Measurements from ENCODE around the gene KLHL8.

KLHL8 gene

GRCh38 chr4:87121341-87122065, 98.9 kb downstream of the KLHL8 start:
- TF ChIP-seq CTBP1 (IDR thresholded peaks at IDR 0.05; ENCODE audit: borderline replicate concordance) (no peak), BHLHE40 (IDR thresholded peaks at IDR 0.05; ENCODE audit: borderline replicate concordance) (no peak), L3MBTL2 (conservative IDR thresholded peaks at IDR 0.05) (no peak), ARNT (IDR thresholded peaks at IDR 0.05) (no peak), FOXK2 (IDR thresholded peaks at IDR 0.05) (no peak), ELF4 (IDR thresholded peaks at IDR 0.05) (no peak), TARDBP (IDR thresholded peaks at IDR 0.05) (no peak), NFRKB (IDR thresholded peaks at IDR 0.05) (no peak), PKNOX1 (IDR thresholded peaks at IDR 0.05) (no peak), LEF1 (IDR thresholded peaks at IDR 0.05; ENCODE audit: borderline replicate concordance) (no peak), ZNF384 (IDR thresholded peaks at IDR 0.05) (no peak), HDGF (IDR thresholded peaks at IDR 0.05; ENCODE audit: borderline replicate concordance) (no peak), FOXM1 (IDR thresholded peaks at IDR 0.05; ENCODE audit: borderline replicate concordance) (no peak), SUZ12 (IDR thresholded peaks at IDR 0.05) (no peak)
- POLR2A ChIA-PET: no interaction called here
- DNase-seq (ENCODE audit: extremely low spot score): no peak
- CTCF ChIA-PET: no interaction called here

GRCh38 chr4:87120411-87121162, 99.8 kb downstream of the KLHL8 start:
- TF ChIP-seq FOXM1 (IDR thresholded peaks at IDR 0.05; ENCODE audit: borderline replicate concordance) (no peak), HDGF (IDR thresholded peaks at IDR 0.05; ENCODE audit: borderline replicate concordance) (no peak), TARDBP (IDR thresholded peaks at IDR 0.05) (no peak), BHLHE40 (IDR thresholded peaks at IDR 0.05; ENCODE audit: borderline replicate concordance) (no peak), PKNOX1 (IDR thresholded peaks at IDR 0.05) (no peak), ARNT (IDR thresholded peaks at IDR 0.05) (no peak)
- ChIA-PET CTCF (no interaction called here), POLR2A (no interaction called here)
- no peak for DNase-seq (ENCODE audit: extremely low spot score)

- DNase-seq (ENCODE audit: extremely low spot score): no peak
- ChIA-PET CTCF (no interaction called here), POLR2A (no interaction called here)
- TF ChIP-seq FOXK2 (IDR thresholded peaks at IDR 0.05) (no peak), SP1 (IDR thresholded peaks at IDR 0.05) (no peak), BHLHE40 (IDR thresholded peaks at IDR 0.05; ENCODE audit: borderline replicate concordance) (no peak), ELF4 (IDR thresholded peaks at IDR 0.05) (no peak), CTBP1 (IDR thresholded peaks at IDR 0.05; ENCODE audit: borderline replicate concordance) (no peak), HDGF (IDR thresholded peaks at IDR 0.05; ENCODE audit: borderline replicate concordance) (no peak), ARNT (IDR thresholded peaks at IDR 0.05) (no peak), FOXA1 (IDR thresholded peaks at IDR 0.05) (no peak), PKNOX1 (IDR thresholded peaks at IDR 0.05) (no peak), SUZ12 (IDR thresholded peaks at IDR 0.05) (no peak), TARDBP (IDR thresholded peaks at IDR 0.05) (no peak), FOXM1 (IDR thresholded peaks at IDR 0.05; ENCODE audit: borderline replicate concordance) (no peak), ZNF384 (IDR thresholded peaks at IDR 0.05) (no peak), NFRKB (IDR thresholded peaks at IDR 0.05) (no peak), LEF1 (IDR thresholded peaks at IDR 0.05; ENCODE audit: borderline replicate concordance) (no peak), L3MBTL2 (conservative IDR thresholded peaks at IDR 0.05) (no peak)
Observed at GRCh38 chr4:87120010-87120409, 100.4 kb downstream of the KLHL8 start.

GRCh38 chr4:87118826-87119225, 101.6 kb downstream of the KLHL8 start:
- TF ChIP-seq CTBP1 (IDR thresholded peaks at IDR 0.05; ENCODE audit: borderline replicate concordance): no peak
- no peak for TF ChIP-seq FOXM1 (IDR thresholded peaks at IDR 0.05; ENCODE audit: borderline replicate concordance)
- TF ChIP-seq LEF1 (IDR thresholded peaks at IDR 0.05; ENCODE audit: borderline replicate concordance): no peak
- TF ChIP-seq ZNF384 (IDR thresholded peaks at IDR 0.05): no peak
- no peak for TF ChIP-seq PKNOX1 (IDR thresholded peaks at IDR 0.05)
- no peak for TF ChIP-seq SP1 (IDR thresholded peaks at IDR 0.05)
- no peak for TF ChIP-seq NFRKB (IDR thresholded peaks at IDR 0.05)
- TF ChIP-seq HDGF (IDR thresholded peaks at IDR 0.05; ENCODE audit: borderline replicate concordance): no peak
- TF ChIP-seq ELF4 (IDR thresholded peaks at IDR 0.05): no peak
- TF ChIP-seq L3MBTL2 (conservative IDR thresholded peaks at IDR 0.05): no peak
- ChIA-PET POLR2A (no interaction called here), CTCF (no interaction called here)
- no peak for DNase-seq (ENCODE audit: extremely low spot score)

GRCh38 chr4:87118421-87118820, 102.0 kb downstream of the KLHL8 start:
- CTCF ChIA-PET: no interaction called here
- DNase-seq (ENCODE audit: extremely low spot score): no peak
- TF ChIP-seq ZNF384 (IDR thresholded peaks at IDR 0.05): no peak
- no peak for TF ChIP-seq FOXM1 (IDR thresholded peaks at IDR 0.05; ENCODE audit: borderline replicate concordance)
- TF ChIP-seq NFRKB (IDR thresholded peaks at IDR 0.05): no peak
- no peak for TF ChIP-seq SP1 (IDR thresholded peaks at IDR 0.05)
- POLR2A ChIA-PET: no interaction called here

Data from HEK293T (cell line).